ENCODE data around the gene BRAF.

DNA sequence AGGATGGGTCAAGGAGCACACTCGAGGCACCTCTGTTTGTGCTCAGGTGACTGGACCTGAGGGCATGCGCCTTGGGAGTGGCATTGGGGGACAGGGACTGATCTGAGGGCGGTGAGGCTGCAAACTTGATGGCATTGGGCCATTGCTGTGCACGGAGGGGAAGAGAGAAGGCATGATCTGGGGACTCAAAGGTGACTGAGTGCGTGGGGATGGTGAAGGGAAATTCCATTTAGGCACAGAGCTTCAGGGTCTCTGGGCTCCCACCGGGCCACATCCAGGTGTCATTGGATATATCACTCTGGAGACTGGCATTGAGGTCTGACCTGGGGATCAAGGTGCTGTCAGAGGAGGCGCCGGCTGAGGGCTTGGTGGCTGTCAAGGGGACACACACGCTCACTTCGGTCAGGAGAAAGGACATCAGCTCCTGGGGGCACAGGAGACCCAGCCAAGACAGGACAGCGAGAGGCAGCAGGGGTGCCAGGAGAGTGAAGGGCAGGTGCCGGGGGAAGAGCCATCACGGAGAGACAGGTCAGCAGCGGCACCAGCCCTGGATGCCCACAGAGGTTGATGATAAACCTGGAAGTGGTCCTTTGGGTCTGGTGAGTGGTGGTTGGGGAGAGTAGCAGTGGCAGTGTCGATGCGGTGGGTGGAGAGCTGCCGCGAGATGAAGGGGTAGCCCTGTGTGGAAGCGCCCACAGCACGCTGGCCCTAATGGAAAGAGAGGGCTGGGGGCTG, 246.5 kb downstream of the BRAF start:
- TF ChIP-seq, protein P1, sequence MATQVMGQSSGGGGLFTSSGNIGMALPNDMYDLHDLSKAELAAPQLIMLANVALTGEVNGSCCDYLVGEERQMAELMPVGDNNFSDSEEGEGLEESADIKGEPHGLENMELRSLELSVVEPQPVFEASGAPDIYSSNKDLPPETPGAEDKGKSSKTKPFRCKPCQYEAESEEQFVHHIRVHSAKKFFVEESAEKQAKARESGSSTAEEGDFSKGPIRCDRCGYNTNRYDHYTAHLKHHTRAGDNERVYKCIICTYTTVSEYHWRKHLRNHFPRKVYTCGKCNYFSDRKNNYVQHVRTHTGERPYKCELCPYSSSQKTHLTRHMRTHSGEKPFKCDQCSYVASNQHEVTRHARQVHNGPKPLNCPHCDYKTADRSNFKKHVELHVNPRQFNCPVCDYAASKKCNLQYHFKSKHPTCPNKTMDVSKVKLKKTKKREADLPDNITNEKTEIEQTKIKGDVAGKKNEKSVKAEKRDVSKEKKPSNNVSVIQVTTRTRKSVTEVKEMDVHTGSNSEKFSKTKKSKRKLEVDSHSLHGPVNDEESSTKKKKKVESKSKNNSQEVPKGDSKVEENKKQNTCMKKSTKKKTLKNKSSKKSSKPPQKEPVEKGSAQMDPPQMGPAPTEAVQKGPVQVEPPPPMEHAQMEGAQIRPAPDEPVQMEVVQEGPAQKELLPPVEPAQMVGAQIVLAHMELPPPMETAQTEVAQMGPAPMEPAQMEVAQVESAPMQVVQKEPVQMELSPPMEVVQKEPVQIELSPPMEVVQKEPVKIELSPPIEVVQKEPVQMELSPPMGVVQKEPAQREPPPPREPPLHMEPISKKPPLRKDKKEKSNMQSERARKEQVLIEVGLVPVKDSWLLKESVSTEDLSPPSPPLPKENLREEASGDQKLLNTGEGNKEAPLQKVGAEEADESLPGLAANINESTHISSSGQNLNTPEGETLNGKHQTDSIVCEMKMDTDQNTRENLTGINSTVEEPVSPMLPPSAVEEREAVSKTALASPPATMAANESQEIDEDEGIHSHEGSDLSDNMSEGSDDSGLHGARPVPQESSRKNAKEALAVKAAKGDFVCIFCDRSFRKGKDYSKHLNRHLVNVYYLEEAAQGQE (tag by site-specific recombination; IDR thresholded peaks at IDR 0.05) = no peak
- TF ChIP-seq ZSCAN23 (tag by site-specific recombination; IDR thresholded peaks at IDR 0.05) (no peak), ZNF404 (tag by site-specific recombination; IDR thresholded peaks at IDR 0.05) (no peak), ZNF184 (tag by site-specific recombination; IDR thresholded peaks at IDR 0.05) (no peak), CTCF (tag by site-specific recombination; IDR thresholded peaks at IDR 0.05) (no peak), ZBTB1 (tag by site-specific recombination; IDR thresholded peaks at IDR 0.05) (no peak)

All from HEK293 (cell line).